ENCODE data around the gene STAP2.

GRCh38 chr19:4359627-4360000, 21.0 kb upstream of the STAP2 start:
- TF ChIP-seq POLR2A (IDR thresholded peaks at IDR 0.05; ENCODE audit: low read depth, low read length) (no peak), POLR2AphosphoS5 (IDR thresholded peaks at IDR 0.05; ENCODE audit: low read depth, low read length) (0 out of 2 replicates have a peak, but pooled peaks have one; percentile 29), TAF1 (IDR thresholded peaks at IDR 0.05; ENCODE audit: borderline replicate concordance, low read depth, low read length) (no peak)

Measured in GM12892 (cell line).